ENCODE results near the gene SLC38A11.
"Not testable (repeated sequence)": the region's sequence is repeated elsewhere in the genome, so short reads cannot be mapped to it uniquely, and the experiment has no call there.

SLC38A11 gene

GRCh38 chr2:164868563-164869419 is 86.5 kb downstream of the SLC38A11 start:
- TF ChIP-seq, protein P1, sequence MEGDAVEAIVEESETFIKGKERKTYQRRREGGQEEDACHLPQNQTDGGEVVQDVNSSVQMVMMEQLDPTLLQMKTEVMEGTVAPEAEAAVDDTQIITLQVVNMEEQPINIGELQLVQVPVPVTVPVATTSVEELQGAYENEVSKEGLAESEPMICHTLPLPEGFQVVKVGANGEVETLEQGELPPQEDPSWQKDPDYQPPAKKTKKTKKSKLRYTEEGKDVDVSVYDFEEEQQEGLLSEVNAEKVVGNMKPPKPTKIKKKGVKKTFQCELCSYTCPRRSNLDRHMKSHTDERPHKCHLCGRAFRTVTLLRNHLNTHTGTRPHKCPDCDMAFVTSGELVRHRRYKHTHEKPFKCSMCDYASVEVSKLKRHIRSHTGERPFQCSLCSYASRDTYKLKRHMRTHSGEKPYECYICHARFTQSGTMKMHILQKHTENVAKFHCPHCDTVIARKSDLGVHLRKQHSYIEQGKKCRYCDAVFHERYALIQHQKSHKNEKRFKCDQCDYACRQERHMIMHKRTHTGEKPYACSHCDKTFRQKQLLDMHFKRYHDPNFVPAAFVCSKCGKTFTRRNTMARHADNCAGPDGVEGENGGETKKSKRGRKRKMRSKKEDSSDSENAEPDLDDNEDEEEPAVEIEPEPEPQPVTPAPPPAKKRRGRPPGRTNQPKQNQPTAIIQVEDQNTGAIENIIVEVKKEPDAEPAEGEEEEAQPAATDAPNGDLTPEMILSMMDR (IDR thresholded peaks at IDR 0.05; ENCODE audit: extremely low read depth, missing control alignments), result no peak
- DNase-seq (ENCODE audit: low spot score), result no peak

- DNase-seq (ENCODE audit: low spot score), result no peak
- TF ChIP-seq, protein P1 (IDR thresholded peaks at IDR 0.05; ENCODE audit: extremely low read depth, missing control alignments), result no peak
Measured at GRCh38 chr2:164867779-164868397, 87.4 kb downstream of the SLC38A11 start.

DNA sequence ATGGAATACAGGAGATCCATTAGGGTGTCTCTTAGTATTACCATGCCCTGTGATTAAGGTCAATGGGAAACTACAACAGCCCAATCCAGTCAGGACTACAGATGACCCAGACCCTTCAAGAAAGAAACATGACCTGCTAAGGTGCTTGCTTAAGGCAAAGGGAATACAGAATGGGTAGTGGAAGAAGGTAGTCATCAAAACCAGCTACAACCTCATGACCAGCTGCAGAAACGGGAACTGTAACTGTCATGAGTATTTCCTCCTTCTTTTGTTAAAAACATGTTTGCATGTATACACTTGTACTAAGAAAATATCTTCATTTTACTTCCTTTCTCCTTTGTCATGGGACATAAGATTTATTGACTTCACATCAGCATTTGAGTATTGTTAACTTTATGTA is 88.9 kb downstream of the SLC38A11 start:
- not testable (repeated sequence) for DNase-seq (ENCODE audit: low spot score)

GRCh38 chr2:164860694-164861042 is 94.7 kb downstream of the SLC38A11 start:
- TF ChIP-seq, protein P1 (IDR thresholded peaks at IDR 0.05; ENCODE audit: extremely low read depth, missing control alignments), result no peak
- DNase-seq (ENCODE audit: low spot score), result no peak

DNA sequence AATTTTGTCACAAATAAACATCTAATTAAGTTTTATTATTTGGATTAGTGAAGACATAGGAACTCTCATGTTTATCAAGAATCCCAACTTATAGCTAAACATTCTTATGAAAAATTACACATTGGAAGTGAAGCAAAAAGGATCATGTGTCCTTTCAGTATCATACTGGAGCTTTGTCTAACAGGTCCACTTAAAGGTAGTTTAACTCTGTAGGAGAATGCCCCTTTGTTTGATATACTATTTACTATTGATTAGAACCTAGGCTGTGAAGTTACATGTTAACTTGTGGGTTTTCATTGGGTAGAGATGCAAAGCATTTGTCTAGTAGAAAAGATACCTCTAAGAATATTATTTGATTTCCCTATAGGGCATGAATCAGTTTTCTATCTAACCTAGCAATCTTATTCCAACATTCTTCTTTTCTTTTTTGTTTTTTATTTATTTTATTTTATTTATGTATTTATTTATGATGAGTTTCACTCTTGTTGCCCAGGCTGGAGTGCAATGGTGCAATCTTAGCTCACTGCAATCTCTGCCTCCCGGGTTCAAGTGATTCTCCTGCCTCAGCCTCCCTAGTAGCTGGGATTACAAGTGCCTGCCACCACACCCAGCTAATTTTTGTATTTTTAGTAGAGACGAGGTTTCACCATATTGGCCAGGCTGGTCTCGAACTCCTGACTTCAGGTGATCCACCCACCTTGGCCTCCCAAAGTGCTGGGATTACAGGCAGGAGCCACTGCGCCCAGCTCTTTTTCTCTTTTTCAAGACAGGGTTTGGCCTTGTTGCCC is 95.2 kb downstream of the SLC38A11 start:
- DNase-seq (ENCODE audit: low spot score), result not testable (repeated sequence)

- no peak for DNase-seq (ENCODE audit: low spot score)
- TF ChIP-seq, protein P1 (IDR thresholded peaks at IDR 0.05; ENCODE audit: extremely low read depth, missing control alignments), result no peak
Measured at GRCh38 chr2:164859251-164859818, 96.0 kb downstream of the SLC38A11 start.

DNA sequence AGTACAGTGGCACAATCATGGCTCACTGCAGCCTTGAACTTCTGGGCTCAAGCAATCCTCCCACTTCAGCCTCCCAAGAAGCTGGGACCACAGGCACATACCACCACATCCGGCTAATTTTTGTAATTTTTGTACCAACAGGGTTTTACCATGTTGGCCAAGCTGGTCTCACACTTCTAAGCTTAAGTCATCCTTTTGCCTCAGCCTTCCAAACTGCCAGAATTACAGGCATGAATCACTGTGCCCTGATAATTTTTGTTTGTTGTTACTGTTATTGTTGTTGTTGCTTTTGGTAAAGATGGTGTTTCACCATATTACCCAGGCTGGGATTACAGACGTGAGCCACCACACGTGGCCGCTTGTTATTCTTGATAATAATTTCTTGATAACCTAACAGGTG is 103.2 kb downstream of the SLC38A11 start:
- TF ChIP-seq, protein P1 (IDR thresholded peaks at IDR 0.05; ENCODE audit: extremely low read depth, missing control alignments), result no peak
- no peak for DNase-seq (ENCODE audit: low spot score)

- TF ChIP-seq, protein P1 (IDR thresholded peaks at IDR 0.05; ENCODE audit: extremely low read depth, missing control alignments), result no peak
- no peak for DNase-seq (ENCODE audit: low spot score)
Measured at GRCh38 chr2:164850235-164850634, 105.1 kb downstream of the SLC38A11 start.

All from GM20000 (cell line).